G401.6 (cell line): Measurements from ENCODE around the gene SH3BGRL2.

Experiments
- FAIRE-seq: peaks from 2 replicates; lab custom pipeline; 2012; peaks lifted over from hg19 to GRCh38; lab: Jason Lieb, UNC

SH3BGRL2 gene

DNA sequence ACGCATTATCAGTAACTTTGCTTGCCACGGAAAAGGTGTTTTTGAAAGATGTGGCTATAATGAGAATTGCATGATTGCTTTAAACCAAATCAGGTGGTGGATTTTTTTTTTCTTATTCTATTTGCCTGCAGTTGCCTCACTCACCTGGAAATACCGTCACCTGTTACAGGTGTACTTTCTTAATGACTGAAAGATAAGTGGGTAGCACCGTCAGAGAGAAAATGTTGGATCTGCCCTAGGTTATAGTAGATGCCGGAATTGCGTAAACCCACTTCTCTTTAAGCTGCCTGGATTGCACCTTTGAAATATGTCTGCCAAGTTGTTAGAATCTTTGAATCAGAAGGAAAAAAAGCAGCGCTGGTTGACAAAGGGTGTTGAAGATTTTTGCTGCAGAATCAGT, 68.5 kb downstream of the SH3BGRL2 start:
- FAIRE-seq = no peak

DNA sequence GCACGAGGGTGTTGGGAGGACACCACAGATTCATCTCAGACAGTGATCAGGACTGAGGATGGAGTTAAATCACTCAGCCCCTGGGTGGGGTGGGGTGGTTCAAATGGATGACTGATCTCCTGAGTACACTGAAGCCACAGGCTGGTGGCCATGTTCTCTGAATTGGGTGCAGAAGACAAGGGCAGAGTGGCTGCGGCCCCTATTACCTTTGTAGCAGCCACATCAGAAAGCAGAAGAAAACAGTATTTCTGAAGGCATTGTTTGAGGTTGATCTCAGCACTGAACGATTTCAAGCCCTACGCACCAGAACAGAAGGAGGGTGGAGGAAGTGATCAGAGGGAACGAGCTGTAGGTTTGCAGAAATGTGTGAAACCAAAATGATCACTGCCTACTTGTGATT, 71.6 kb downstream of the SH3BGRL2 start:
- FAIRE-seq = no peak

GRCh38 chr6:79704200-79704599, 73.1 kb downstream of the SH3BGRL2 start:
- FAIRE-seq = peak; percentile 47

GRCh38 chr6:79705456-79705995, 74.4 kb downstream of the SH3BGRL2 start:
- no peak for FAIRE-seq

GRCh38 chr6:79706527-79706926, 75.4 kb downstream of the SH3BGRL2 start:
- FAIRE-seq = no peak

DNA sequence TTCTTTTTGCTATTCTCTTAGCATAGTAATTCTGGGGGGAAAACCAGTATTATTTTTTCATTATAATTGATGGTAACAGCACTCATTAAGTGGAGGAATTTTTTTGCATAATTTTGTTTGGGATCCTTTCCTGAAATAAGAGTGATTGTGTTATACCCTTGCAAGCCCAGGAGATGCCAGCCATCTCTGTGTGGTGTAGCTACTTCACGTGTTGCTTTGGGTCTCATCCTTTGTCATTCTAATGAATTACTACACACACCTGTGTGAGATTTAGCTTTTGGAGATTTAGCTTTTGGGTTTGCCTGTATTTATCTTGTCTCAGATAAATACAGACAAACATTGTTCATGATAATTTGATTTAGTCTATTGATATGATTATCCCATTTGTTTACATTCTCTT, 76.5 kb downstream of the SH3BGRL2 start:
- FAIRE-seq = no peak

DNA sequence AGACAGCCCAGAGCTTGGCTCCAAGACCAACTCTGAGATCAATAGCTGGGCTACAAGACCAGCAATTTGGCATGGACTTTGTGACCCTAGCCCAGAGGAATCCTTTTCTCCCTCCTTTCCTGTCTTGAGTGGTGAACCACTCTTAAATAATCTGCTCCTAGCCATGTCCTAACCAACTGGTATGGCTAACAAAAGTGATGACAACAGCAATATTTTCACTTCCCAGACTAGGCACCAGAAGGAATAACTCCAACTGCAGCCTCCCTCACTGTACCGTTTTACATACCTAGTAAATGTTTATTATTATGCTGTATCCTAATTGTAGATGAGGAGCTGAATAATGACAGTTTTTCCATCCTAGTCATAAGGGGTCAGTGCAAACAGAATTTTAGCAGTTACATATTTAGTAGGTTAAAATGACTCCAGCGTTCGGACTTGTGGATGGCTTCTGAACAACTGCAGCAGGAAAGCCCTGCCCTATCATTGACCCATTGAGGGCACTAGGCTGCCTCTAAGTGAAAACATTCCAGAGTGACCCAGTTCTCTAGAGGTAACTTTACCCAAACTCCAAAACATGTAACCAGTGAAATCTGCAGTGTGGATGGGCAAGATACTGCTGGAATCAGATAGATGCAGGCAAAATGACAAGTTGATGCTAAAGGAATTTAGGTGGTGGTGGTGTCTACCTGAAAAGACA, 77.1 kb downstream of the SH3BGRL2 start:
- FAIRE-seq = no peak

GRCh38 chr6:79710127-79710526, 79.0 kb downstream of the SH3BGRL2 start:
- FAIRE-seq = no peak

- no peak for FAIRE-seq
Observed at GRCh38 chr6:79711167-79711566, 80.0 kb downstream of the SH3BGRL2 start.

- FAIRE-seq = no peak
Observed at GRCh38 chr6:79712144-79712543, 81.0 kb downstream of the SH3BGRL2 start.

DNA sequence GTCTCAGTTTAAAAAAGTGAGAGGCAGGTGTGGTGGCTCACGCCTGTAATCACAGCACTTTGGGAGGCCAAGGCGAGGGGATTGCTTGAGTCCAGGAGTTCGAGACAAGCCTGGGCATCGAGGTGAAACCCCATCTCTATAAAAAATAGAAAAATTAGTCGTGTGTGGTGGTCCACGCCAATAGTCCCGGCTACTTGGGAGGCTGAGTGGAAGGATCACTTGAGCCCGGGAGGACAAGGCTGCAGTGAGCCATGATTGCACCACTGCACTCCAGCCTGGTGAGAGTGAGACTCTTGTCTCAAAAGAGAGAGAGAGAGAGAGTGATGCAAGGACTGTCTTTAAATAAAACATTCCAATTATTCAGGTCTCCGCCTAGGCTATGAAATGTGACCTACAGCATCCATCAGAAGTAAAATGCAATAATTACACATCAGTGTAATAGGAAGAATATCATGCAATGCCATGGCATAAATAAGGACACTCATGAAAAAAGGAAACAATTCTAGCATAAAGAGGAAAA, 81.5 kb downstream of the SH3BGRL2 start:
- FAIRE-seq = no peak

DNA sequence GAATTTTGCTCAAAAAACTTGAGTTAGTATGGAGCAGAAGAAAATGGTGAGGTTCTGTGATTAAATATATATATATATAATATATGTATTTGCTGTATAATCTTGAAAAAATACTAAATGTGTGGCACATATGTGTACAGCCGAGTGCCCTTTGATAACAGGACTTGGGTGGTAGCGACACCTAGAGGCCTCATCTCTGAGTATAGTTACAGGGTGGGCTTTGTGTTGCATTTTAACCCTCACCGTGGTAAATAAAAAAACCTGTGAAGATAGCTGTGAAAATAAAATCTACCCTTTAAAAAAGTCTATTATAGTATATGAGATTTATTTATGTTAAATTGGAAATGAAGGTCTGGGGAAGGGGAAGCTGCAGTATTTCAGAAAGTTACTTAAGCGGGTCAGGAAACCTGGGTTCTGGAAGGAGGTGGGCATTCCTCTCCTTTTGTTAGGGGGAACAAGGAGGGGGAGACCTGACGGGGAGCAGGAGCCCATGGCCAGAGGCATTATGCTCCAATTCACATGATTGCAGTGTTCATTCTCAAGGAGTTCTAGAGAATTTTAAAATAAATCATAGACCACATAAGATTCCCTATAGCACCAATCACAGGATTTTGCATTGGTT, 82.7 kb downstream of the SH3BGRL2 start:
- FAIRE-seq = peak; percentile 94

- no peak for FAIRE-seq
Observed at GRCh38 chr6:79717989-79718388, 86.9 kb downstream of the SH3BGRL2 start.

- FAIRE-seq = no peak
Observed at GRCh38 chr6:79718509-79719247, 87.5 kb downstream of the SH3BGRL2 start.

DNA sequence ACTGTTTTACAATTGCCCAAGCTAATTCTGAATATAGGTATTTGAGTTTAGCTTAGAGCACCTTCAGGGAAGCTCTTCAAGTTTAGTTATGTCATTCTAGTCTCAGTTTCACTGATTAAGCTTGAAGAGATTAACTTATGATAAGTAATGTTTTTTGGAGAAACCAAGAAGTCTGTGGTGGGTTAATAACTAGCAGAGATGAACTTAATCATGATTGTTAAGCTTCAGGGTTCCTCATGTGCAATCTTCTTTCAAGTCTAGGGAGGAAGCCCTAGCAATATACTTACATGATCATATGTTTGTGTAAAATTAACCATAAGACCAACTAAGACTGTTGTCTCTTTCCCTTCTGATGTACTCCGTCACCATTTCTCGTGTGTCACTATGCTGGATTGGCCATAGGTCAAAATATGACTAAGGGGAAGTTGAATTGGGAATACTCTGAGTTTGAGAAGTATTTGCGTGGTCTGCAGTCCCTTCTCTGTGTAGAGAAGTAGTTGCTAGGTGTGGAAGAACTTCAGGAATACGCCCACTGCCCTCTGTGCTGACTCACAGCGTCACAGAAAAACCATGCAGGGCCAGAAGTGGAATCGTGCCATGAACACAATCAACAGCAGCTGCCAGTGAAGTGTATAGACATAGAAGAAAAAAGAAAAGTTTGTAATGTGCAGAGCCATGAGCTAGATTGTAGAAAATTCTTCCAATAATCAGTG, 88.3 kb downstream of the SH3BGRL2 start:
- no peak for FAIRE-seq

GRCh38 chr6:79724816-79725215, 93.7 kb downstream of the SH3BGRL2 start:
- FAIRE-seq = no peak

- FAIRE-seq = no peak
Observed at GRCh38 chr6:79731471-79731870, 100.3 kb downstream of the SH3BGRL2 start.

GRCh38 chr6:79733388-79733787, 102.3 kb downstream of the SH3BGRL2 start:
- no peak for FAIRE-seq

DNA sequence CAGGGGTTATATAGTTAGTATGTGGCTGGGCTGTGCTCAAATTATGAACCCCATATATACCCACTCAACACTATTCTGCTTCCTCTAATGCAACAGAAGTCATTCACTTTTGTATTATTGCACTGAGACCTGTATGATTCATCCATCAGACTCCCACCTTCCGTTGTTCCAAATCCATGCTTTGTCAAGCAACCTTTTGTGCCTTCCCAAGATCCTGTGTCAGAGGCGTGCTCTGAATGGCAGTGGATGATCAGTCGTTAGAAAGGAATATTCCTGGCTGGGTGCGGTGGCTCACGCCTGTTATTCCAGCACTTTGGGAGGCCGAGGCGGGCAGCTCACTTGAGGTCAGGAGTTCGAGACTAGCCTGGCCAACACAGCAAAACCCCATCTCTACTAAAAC, 103.2 kb downstream of the SH3BGRL2 start:
- FAIRE-seq = no peak

GRCh38 chr6:79735183-79735582, 104.1 kb downstream of the SH3BGRL2 start:
- FAIRE-seq = no peak

GRCh38 chr6:79737172-79737571, 106.0 kb downstream of the SH3BGRL2 start:
- no peak for FAIRE-seq

DNA sequence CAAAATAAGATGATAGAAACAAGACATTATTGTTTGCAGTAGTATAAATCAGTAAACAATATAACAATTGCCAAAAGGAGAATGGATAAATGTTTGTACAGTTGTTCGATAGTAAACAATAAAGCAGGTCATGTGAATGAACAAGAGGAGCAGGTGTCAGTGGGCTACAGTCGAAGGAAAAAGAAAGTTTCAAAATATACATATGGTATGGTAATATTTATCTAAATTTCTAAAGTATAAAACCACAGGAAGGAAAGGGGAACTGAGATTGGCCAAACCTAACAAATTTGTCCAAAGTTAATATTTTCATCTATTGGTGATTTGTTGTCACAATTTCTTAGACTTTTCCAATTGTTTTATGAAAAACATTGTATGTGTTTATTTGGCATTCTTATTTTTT, 110.9 kb downstream of the SH3BGRL2 start:
- peak; percentile 72 for FAIRE-seq
